ENCODE data around the gene HDAC2. TPM values are rescaled to one million over a fixed set of nuclear protein-coding genes. Genes with fewer than 3 reads are reported as not detected.

The HDAC2 gene
- total RNA-seq, 2 experiments from 2014 or later = 40.5 to 141 TPM

- no TSS peak for BruUV-seq (replicated peaks)
- H4K20me1 ChIP-seq (ENCODE audit: insufficient read depth, low read length) = no peaks in the 10 kb centered on the region
- H3K4me2 ChIP-seq (ENCODE audit: low read length) = no peak overlapping the region
- no peak overlapping the region for H3K27ac ChIP-seq (ENCODE audit: low read depth, low read length, poor library complexity, severe bottlenecking)
- intact Hi-C loops (cut with micrococcal nuclease; ENCODE audit: unreplicated experiment) = no loop called here
- H2AFZ ChIP-seq (ENCODE audit: low read length) = no peak overlapping the region
- H3K4me3 ChIP-seq (ENCODE audit: low read depth, low read length, poor library complexity, severe bottlenecking) = no peak overlapping the region
- H3K9me2 ChIP-seq (ENCODE audit: insufficient read depth, low read length) = no peaks in the 10 kb centered on the region
- H3K9me3 ChIP-seq (ENCODE audit: low read length) = no peaks in the 10 kb centered on the region
- ChIA-PET CTCF (ENCODE audit: unreplicated experiment) (no interaction called here), POLR2A (interaction anchor here (0.6 to 0.7 kb wide), 3 partner anchors 141 to 265 kb away, joined by 3 to 4 read pairs (median 3); no protein-coding TSS in a partner anchor)
- no peaks in the 10 kb centered on the region for H3K79me2 ChIP-seq (ENCODE audit: insufficient read depth, low read depth, low read length)
- DNase-seq (ENCODE audit: low spot score) = no peak
- H3K36me3 ChIP-seq (ENCODE audit: insufficient read depth, low read length) = no peaks in the 10 kb centered on the region
- no peaks in the 10 kb centered on the region for H3K4me1 ChIP-seq (ENCODE audit: insufficient read depth, low read length, poor library complexity, severe bottlenecking)
- TF ChIP-seq EZH2phosphoT487 (IDR thresholded peaks at IDR 0.05; ENCODE audit: borderline replicate concordance, low read depth, low read length) = no peak
- TF ChIP-seq, protein P1, sequence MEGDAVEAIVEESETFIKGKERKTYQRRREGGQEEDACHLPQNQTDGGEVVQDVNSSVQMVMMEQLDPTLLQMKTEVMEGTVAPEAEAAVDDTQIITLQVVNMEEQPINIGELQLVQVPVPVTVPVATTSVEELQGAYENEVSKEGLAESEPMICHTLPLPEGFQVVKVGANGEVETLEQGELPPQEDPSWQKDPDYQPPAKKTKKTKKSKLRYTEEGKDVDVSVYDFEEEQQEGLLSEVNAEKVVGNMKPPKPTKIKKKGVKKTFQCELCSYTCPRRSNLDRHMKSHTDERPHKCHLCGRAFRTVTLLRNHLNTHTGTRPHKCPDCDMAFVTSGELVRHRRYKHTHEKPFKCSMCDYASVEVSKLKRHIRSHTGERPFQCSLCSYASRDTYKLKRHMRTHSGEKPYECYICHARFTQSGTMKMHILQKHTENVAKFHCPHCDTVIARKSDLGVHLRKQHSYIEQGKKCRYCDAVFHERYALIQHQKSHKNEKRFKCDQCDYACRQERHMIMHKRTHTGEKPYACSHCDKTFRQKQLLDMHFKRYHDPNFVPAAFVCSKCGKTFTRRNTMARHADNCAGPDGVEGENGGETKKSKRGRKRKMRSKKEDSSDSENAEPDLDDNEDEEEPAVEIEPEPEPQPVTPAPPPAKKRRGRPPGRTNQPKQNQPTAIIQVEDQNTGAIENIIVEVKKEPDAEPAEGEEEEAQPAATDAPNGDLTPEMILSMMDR (conservative IDR thresholded peaks at IDR 0.05; ENCODE audit: low read length) = no peak
Observed at GRCh38 chr6:113886512-113886911, 84.4 kb downstream of the HDAC2 start.

GRCh38 chr6:113884011-113884410 lies 86.9 kb downstream of the HDAC2 start:
- TF ChIP-seq, protein P1 (conservative IDR thresholded peaks at IDR 0.05; ENCODE audit: low read length) = no peak
- no peak overlapping the region for H3K27ac ChIP-seq (ENCODE audit: low read depth, low read length, poor library complexity, severe bottlenecking)
- H3K4me3 ChIP-seq (ENCODE audit: low read depth, low read length, poor library complexity, severe bottlenecking) = no peak overlapping the region
- ChIA-PET POLR2A (interaction anchor here (1.0 to 1.3 kb wide), 3 partner anchors 10 to 49 kb away, joined by 3 to 4 read pairs (median 3); no protein-coding TSS in a partner anchor), CTCF (ENCODE audit: unreplicated experiment) (no interaction called here)
- no peaks in the 10 kb centered on the region for H3K9me2 ChIP-seq (ENCODE audit: insufficient read depth, low read length)
- H4K20me1 ChIP-seq (ENCODE audit: insufficient read depth, low read length) = no peaks in the 10 kb centered on the region
- no TSS peak for BruUV-seq (replicated peaks)
- no peaks in the 10 kb centered on the region for H3K9me3 ChIP-seq (ENCODE audit: low read length)
- H3K79me2 ChIP-seq (ENCODE audit: insufficient read depth, low read depth, low read length) = no peaks in the 10 kb centered on the region
- intact Hi-C loops (cut with micrococcal nuclease; ENCODE audit: unreplicated experiment) = no loop called here
- H2AFZ ChIP-seq (ENCODE audit: low read length) = no peak overlapping the region
- no peaks in the 10 kb centered on the region for H3K4me1 ChIP-seq (ENCODE audit: insufficient read depth, low read length, poor library complexity, severe bottlenecking)
- H3K36me3 ChIP-seq (ENCODE audit: insufficient read depth, low read length) = no peaks in the 10 kb centered on the region
- no peak overlapping the region for H3K4me2 ChIP-seq (ENCODE audit: low read length)
- DNase-seq (ENCODE audit: low spot score) = no peak

Other genes with a start within 250 kb of the HDAC2 start
- 0.03 TPM in 1 of 2 replicates, not detected in the other for gene MARCKS, start 113.8 kb downstream of the HDAC2 start, total RNA-seq (2014; rRNA removed; shearing (Covaris generic))
- 3.9 TPM in 2 replicates for gene MARCKS, start 113.8 kb downstream of the HDAC2 start, total RNA-seq (2022)

All from OCI-LY7 (cell line).